Measurements from ENCODE around the gene GORASP2. TPM values are rescaled to one million over a fixed set of nuclear protein-coding genes. Genes with fewer than 3 reads are reported as not detected.

Gene GORASP2
- polyA plus RNA-seq, 1 donor (not counting 4 experiments of a cell fraction or from before 2014, with no cell fraction given), result 125 TPM

GRCh38 chr2:170963386-170963785, 34.3 kb downstream of the GORASP2 start:
- dilution Hi-C loops (cut with MboI; ENCODE audit: extremely low pct_ligation_motif_present, low sequenced_read_pairs), result no loop called here
- H3K4me2 ChIP-seq (ENCODE audit: control insufficient read depth, extremely low read depth, insufficient read depth, low read depth, low read length), result no peak overlapping the region
- DNase-seq (ENCODE audit: low read depth, low spot score) (no peak), FAIRE-seq (no peak)
- no peaks in the 10 kb centered on the region for H3K79me2 ChIP-seq (ENCODE audit: control insufficient read depth, insufficient read depth, low read length)
- no peak overlapping the region for H3K27ac ChIP-seq (ENCODE audit: control insufficient read depth, insufficient read depth, low read length)
- no peak overlapping the region for H3K4me3 ChIP-seq (ENCODE audit: control insufficient read depth in 2 of 3, extremely low read depth in 1 of 3, insufficient read depth in 2 of 3, low read depth in 1 of 3, low read length in 3 of 3)
- H4K20me1 ChIP-seq (ENCODE audit: control insufficient read depth, extremely low read depth, insufficient read depth, low read length), result peaks cover 4% of the 10 kb centered on the region
- peaks cover 23% of the 10 kb centered on the region for H3K4me1 ChIP-seq (ENCODE audit: control insufficient read depth, extremely low read depth, insufficient read depth, low read length)
- no peaks in the 10 kb centered on the region for H3K27me3 ChIP-seq (ENCODE audit: control insufficient read depth, extremely low read depth, insufficient read depth, low read length)
- TF ChIP-seq EZH2 (IDR thresholded peaks at IDR 0.05; ENCODE audit: low read length), result no peak
- TF ChIP-seq CTCF (optimal IDR thresholded peaks at IDR 0.05 in 1 of 3, IDR thresholded peaks at IDR 0.05 in 1 of 3, conservative IDR thresholded peaks at IDR 0.05 in 1 of 3; ENCODE audit: extremely low read depth in 1 of 3, insufficient read depth in 2 of 3, low read length in 3 of 3), result no peak
- H3K36me3 ChIP-seq (ENCODE audit: control insufficient read depth in 2 of 2, extremely low read depth in 1 of 2, insufficient read depth in 2 of 2, low read length in 2 of 2), result peaks cover 22 to 32% of the 10 kb centered on the region in 2 experiments
- no peaks in the 10 kb centered on the region for H3K9me1 ChIP-seq (ENCODE audit: control insufficient read depth, extremely low read depth, insufficient read depth, low read length)
- no peak overlapping the region for H3K9ac ChIP-seq (ENCODE audit: control insufficient read depth, extremely low read depth, insufficient read depth, low read length)
- H3K9me3 ChIP-seq (ENCODE audit: control insufficient read depth, low read depth, low read length), result no peaks in the 10 kb centered on the region
- H2AFZ ChIP-seq (ENCODE audit: control insufficient read depth, low read length), result no peak overlapping the region

GRCh38 chr2:170965446-170966225, 36.6 kb downstream of the GORASP2 start:
- peaks cover 23% of the 10 kb centered on the region for H3K4me1 ChIP-seq (ENCODE audit: control insufficient read depth, extremely low read depth, insufficient read depth, low read length)
- dilution Hi-C loops (cut with MboI; ENCODE audit: extremely low pct_ligation_motif_present, low sequenced_read_pairs), result no loop called here
- DNase-seq (ENCODE audit: low read depth, low spot score) (no peak), FAIRE-seq (peak; percentile 90)
- H3K9ac ChIP-seq (ENCODE audit: control insufficient read depth, extremely low read depth, insufficient read depth, low read length), result peak overlapping the region; percentile 17
- peaks cover 23 to 32% of the 10 kb centered on the region in 2 experiments for H3K36me3 ChIP-seq (ENCODE audit: control insufficient read depth in 2 of 2, extremely low read depth in 1 of 2, insufficient read depth in 2 of 2, low read length in 2 of 2)
- H3K9me1 ChIP-seq (ENCODE audit: control insufficient read depth, extremely low read depth, insufficient read depth, low read length), result no peaks in the 10 kb centered on the region
- no peaks in the 10 kb centered on the region for H3K27me3 ChIP-seq (ENCODE audit: control insufficient read depth, extremely low read depth, insufficient read depth, low read length)
- peak overlapping the region; percentile 55 for H3K27ac ChIP-seq (ENCODE audit: control insufficient read depth, insufficient read depth, low read length)
- H3K4me2 ChIP-seq (ENCODE audit: control insufficient read depth, extremely low read depth, insufficient read depth, low read depth, low read length), result peak overlapping the region; percentile 53
- peaks cover 4% of the 10 kb centered on the region for H4K20me1 ChIP-seq (ENCODE audit: control insufficient read depth, extremely low read depth, insufficient read depth, low read length)
- peak overlapping the region in 2 of 3 experiments; percentile 27 to 30 for H3K4me3 ChIP-seq (ENCODE audit: control insufficient read depth in 2 of 3, extremely low read depth in 1 of 3, insufficient read depth in 2 of 3, low read depth in 1 of 3, low read length in 3 of 3)
- no peaks in the 10 kb centered on the region for H3K79me2 ChIP-seq (ENCODE audit: control insufficient read depth, insufficient read depth, low read length)
- H2AFZ ChIP-seq (ENCODE audit: control insufficient read depth, low read length), result no peak overlapping the region
- no peak for TF ChIP-seq EZH2 (IDR thresholded peaks at IDR 0.05; ENCODE audit: low read length)
- no peak for TF ChIP-seq CTCF (optimal IDR thresholded peaks at IDR 0.05 in 1 of 3, IDR thresholded peaks at IDR 0.05 in 1 of 3, conservative IDR thresholded peaks at IDR 0.05 in 1 of 3; ENCODE audit: extremely low read depth in 1 of 3, insufficient read depth in 2 of 3, low read length in 3 of 3)
- no peaks in the 10 kb centered on the region for H3K9me3 ChIP-seq (ENCODE audit: control insufficient read depth, low read depth, low read length)
